HepG2 (cell line): ENCODE data around the gene NIN. TPM values are rescaled to one million over a fixed set of nuclear protein-coding genes. Genes with fewer than 3 reads are reported as not detected.
A peak's percentile ranks its signal among the peaks of the same experiment; 100 is the strongest.

Source experiments
- ETV6 ChIP-seq: sonication (generic); formaldehyde crosslinking; conservative IDR thresholded peaks from 2 replicates; pipeline ENCODE4 v1.4.0; 2020; ENCODE audit warnings: missing genetic modification reagents
- HNRNPH1 ChIP-seq: fragments of 200-400 bp; formaldehyde crosslinking; optimal IDR thresholded peaks from 2 replicates; pipeline ENCODE3; 2017; ENCODE audit warnings: mild to moderate bottlenecking, low read depth, low read length
- HNRNPUL1 ChIP-seq: fragments of 200-400 bp; formaldehyde crosslinking; IDR thresholded peaks from 2 replicates; pipeline ENCODE4 v1.6.1; 2017; ENCODE audit warnings: low read depth, mild to moderate bottlenecking, low read length, moderate library complexity
- JUNB ChIP-seq: sonication (generic); formaldehyde crosslinking; IDR thresholded peaks from 2 replicates; pipeline ENCODE4 v1.8.0; 2022; ENCODE audit warnings: missing genetic modification reagents, mild to moderate bottlenecking, borderline replicate concordance
- KAT2B ChIP-seq: fragments of 150-350 bp; IDR thresholded peaks from 2 replicates; pipeline ENCODE4 v1.6.1; 2014; ENCODE audit warnings: low read depth, low read length, borderline replicate concordance
- KLF12 ChIP-seq: sonication (generic); formaldehyde crosslinking; IDR thresholded peaks from 2 replicates; pipeline ENCODE4 v1.4.0; 2020; ENCODE audit warnings: missing genetic modification reagents, borderline replicate concordance
- LRRFIP1 ChIP-seq: sonication (generic); formaldehyde crosslinking; conservative IDR thresholded peaks from 2 replicates; pipeline ENCODE4 v1.4.0; 2020; ENCODE audit warnings: missing genetic modification reagents
- MIER2 ChIP-seq: IDR thresholded peaks from 2 replicates; pipeline ENCODE4 v1.6.1; 2016; ENCODE audit warnings: missing biosample characterization, missing genetic modification reagents
- MXD1 ChIP-seq: sonication (generic); formaldehyde crosslinking; IDR thresholded peaks from 2 replicates; pipeline ENCODE4 v1.4.0; 2020; ENCODE audit warnings: mild to moderate bottlenecking, missing genetic modification reagents
- NCOA1 ChIP-seq: sonication (generic); formaldehyde crosslinking; IDR thresholded peaks from 2 replicates; pipeline ENCODE4 v1.9.0; 2021; ENCODE audit warnings: missing genetic modification reagents
- NR2F1 ChIP-seq, 2 experiments: fragments of 450-650 bp in 1 of 2; formaldehyde crosslinking in 1 of 2; IDR thresholded peaks; 2 replicates each; pipeline versions ENCODE4 v1.5.0 to v1.6.1; 2016 to 2020; ENCODE audit warnings: mild to moderate bottlenecking in 1 of 2, missing compliant biosample characterization in 1 of 2, missing genetic modification reagents in 1 of 2, moderate library complexity in 1 of 2
- PITX1 ChIP-seq: sonication (generic); formaldehyde crosslinking; IDR thresholded peaks from 2 replicates; pipeline ENCODE4 v1.5.1; 2020; ENCODE audit warnings: mild to moderate bottlenecking, missing genetic modification reagents
- RXRA ChIP-seq: sonication (generic); formaldehyde crosslinking; IDR thresholded peaks from 2 replicates; pipeline ENCODE4 v1.5.1; 2020; ENCODE audit warnings: missing genetic modification reagents
- SMAD9 ChIP-seq: sonication (generic); formaldehyde crosslinking; IDR thresholded peaks from 2 replicates; pipeline ENCODE4 v1.5.1; 2020; ENCODE audit warnings: mild to moderate bottlenecking, missing genetic modification reagents
- SP5 ChIP-seq: IDR thresholded peaks from 2 replicates; pipeline ENCODE4 v1.6.1; 2016; ENCODE audit warnings: low read depth, borderline replicate concordance
- YEATS4 ChIP-seq: sonication (generic); formaldehyde crosslinking; IDR thresholded peaks from 2 replicates; pipeline ENCODE4 v1.4.0; 2020; ENCODE audit warnings: missing genetic modification reagents, borderline replicate concordance
- ZKSCAN8 ChIP-seq: IDR thresholded peaks from 2 replicates; pipeline ENCODE4 v1.6.1; 2016; ENCODE audit warnings: borderline replicate concordance, missing genetic modification reagents, missing compliant biosample characterization
- ZMYM2 ChIP-seq: sonication (generic); formaldehyde crosslinking; IDR thresholded peaks from 2 replicates; pipeline ENCODE4 v1.8.0; 2022; ENCODE audit warnings: mild to moderate bottlenecking, missing genetic modification reagents
- ZNF17 ChIP-seq: sonication (generic); formaldehyde crosslinking; IDR thresholded peaks from 2 replicates; pipeline ENCODE4 v1.5.0; 2020; ENCODE audit warnings: mild to moderate bottlenecking, missing genetic modification reagents
- ZNF569 ChIP-seq: sonication (generic); formaldehyde crosslinking; IDR thresholded peaks from 2 replicates; pipeline ENCODE4 v1.5.0; 2020; ENCODE audit warnings: mild to moderate bottlenecking, missing genetic modification reagents, moderate library complexity, borderline replicate concordance
- ZNF776 ChIP-seq: sonication (generic); formaldehyde crosslinking; IDR thresholded peaks from 2 replicates; pipeline ENCODE4 v1.4.0; 2020; ENCODE audit warnings: mild to moderate bottlenecking, missing genetic modification reagents
- ZSCAN30 ChIP-seq: sonication (generic); formaldehyde crosslinking; IDR thresholded peaks from 2 replicates; pipeline ENCODE4 v1.5.0; 2020; ENCODE audit warnings: mild to moderate bottlenecking, missing genetic modification reagents
- ZSCAN31 ChIP-seq: sonication (generic); formaldehyde crosslinking; IDR thresholded peaks from 2 replicates; pipeline ENCODE4 v1.5.0; 2020; ENCODE audit warnings: low read depth, mild to moderate bottlenecking, missing genetic modification reagents
- polyA plus RNA-seq, 8 experiments: library from polyadenylated mRNA; depleted of rRNA in 3 of 8; stranded (reverse) in 7 of 8; unstranded in 1 of 8; fragments of >200 nt; fragmentation: Illumina TruSeq in 4 of 8; extraction: Trizol in 4 of 8; gene quantifications; 2 replicates each; pipeline versions ENCODE4 v1.2.1 to v1.2.3, GENCODE V29; 2011 to 2016; ENCODE audit warnings: low read depth in 4 of 8, missing spikeins in 1 of 8, mixed read lengths in 1 of 8; ENCODE audit not compliant: insufficient read depth in 1 of 8
- total RNA-seq, 5 experiments: library from RNA; depleted of rRNA; stranded (reverse); fragments of >200 nt; fragmentation: Illumina TruSeq; extraction: Trizol; gene quantifications; 2 replicates each; pipeline ENCODE4 v1.2.3, GENCODE V29; 2016; ENCODE audit warnings: low read depth in 1 of 5
- TF ChIP-seq, protein P1 (sequence below): IDR thresholded peaks from 2 replicates; pipeline ENCODE4 v1.6.1; 2016; ENCODE audit warnings: missing compliant biosample characterization, missing genetic modification reagents, borderline replicate concordance
- TF ChIP-seq, protein P2 (sequence below): sonication (generic); formaldehyde crosslinking; conservative IDR thresholded peaks from 2 replicates; pipeline ENCODE4 v1.8.0; 2022; ENCODE audit warnings: low read depth, missing genetic modification reagents
- TF ChIP-seq, protein P3 (sequence below): IDR thresholded peaks from 2 replicates; pipeline ENCODE4 v1.6.1; 2016; ENCODE audit warnings: missing compliant biosample characterization, missing genetic modification reagents, borderline replicate concordance

The NIN gene
- total and polyA plus RNA-seq, 2 of the 13 experiments (the other 11 are each of a cell fraction or from before 2014, with no cell fraction given), result 2.8 to 9.7 TPM

DNA sequence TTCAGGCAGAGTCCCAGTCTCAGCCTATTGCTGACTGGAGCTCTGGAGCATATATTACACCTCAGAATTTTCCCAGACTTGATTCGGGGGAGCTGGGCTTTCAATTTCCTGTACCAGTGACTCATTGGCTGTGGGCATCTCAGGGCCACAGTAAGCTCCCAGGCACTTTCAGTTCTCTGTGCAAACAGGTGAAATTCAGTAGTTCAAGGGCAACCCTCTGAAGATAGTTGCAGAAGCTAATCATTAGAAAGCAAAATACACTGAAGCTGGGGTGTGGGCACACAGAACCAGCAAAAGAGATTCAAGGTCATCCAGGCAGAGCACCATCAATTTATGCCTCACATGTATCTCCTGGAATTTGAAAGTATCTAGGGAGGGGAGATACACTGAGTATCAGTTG lies 8.1 kb upstream of the NIN start (continued):
- no peak for TF ChIP-seq LRRFIP1 (CRISPR knock-in tag)
- no peak for TF ChIP-seq KLF12 (CRISPR knock-in tag)
- TF ChIP-seq SP5, result no peak
- no peak for TF ChIP-seq ZNF569
- no peak for TF ChIP-seq ZNF776
- TF ChIP-seq ZNF17 (CRISPR knock-in tag), result no peak
- no peak for TF ChIP-seq ETV6 (CRISPR knock-in tag)
- no peak; the same call in 1 of the 2 replicates for TF ChIP-seq JUNB (CRISPR knock-in tag)
- TF ChIP-seq, protein P1, sequence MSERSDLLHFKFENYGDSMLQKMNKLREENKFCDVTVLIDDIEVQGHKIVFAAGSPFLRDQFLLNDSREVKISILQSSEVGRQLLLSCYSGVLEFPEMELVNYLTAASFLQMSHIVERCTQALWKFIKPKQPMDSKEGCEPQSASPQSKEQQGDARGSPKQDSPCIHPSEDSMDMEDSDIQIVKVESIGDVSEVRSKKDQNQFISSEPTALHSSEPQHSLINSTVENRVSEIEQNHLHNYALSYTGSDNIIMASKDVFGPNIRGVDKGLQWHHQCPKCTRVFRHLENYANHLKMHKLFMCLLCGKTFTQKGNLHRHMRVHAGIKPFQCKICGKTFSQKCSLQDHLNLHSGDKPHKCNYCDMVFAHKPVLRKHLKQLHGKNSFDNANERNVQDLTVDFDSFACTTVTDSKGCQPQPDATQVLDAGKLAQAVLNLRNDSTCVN, result no peak
- TF ChIP-seq MIER2 (CRISPR knock-in tag), result 0 out of 2 replicates have a peak, but pooled peaks have one; percentile 21
- no peak for TF ChIP-seq SMAD9 (CRISPR knock-in tag)
- TF ChIP-seq, protein P2, sequence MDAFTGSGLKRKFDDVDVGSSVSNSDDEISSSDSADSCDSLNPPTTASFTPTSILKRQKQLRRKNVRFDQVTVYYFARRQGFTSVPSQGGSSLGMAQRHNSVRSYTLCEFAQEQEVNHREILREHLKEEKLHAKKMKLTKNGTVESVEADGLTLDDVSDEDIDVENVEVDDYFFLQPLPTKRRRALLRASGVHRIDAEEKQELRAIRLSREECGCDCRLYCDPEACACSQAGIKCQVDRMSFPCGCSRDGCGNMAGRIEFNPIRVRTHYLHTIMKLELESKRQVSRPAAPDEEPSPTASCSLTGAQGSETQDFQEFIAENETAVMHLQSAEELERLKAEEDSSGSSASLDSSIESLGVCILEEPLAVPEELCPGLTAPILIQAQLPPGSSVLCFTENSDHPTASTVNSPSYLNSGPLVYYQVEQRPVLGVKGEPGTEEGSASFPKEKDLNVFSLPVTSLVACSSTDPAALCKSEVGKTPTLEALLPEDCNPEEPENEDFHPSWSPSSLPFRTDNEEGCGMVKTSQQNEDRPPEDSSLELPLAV (CRISPR knock-in tag), result no peak
- TF ChIP-seq ZKSCAN8 (CRISPR knock-in tag), result no peak
- TF ChIP-seq ZSCAN30 (CRISPR knock-in tag), result no peak
- no peak for TF ChIP-seq MXD1
- TF ChIP-seq KAT2B, result no peak
- no peak for TF ChIP-seq YEATS4 (CRISPR knock-in tag)
- peak; percentile 59; the same call in 1 of the 2 replicates for TF ChIP-seq RXRA
- TF ChIP-seq ZMYM2, result no peak
- TF ChIP-seq, protein P3, sequence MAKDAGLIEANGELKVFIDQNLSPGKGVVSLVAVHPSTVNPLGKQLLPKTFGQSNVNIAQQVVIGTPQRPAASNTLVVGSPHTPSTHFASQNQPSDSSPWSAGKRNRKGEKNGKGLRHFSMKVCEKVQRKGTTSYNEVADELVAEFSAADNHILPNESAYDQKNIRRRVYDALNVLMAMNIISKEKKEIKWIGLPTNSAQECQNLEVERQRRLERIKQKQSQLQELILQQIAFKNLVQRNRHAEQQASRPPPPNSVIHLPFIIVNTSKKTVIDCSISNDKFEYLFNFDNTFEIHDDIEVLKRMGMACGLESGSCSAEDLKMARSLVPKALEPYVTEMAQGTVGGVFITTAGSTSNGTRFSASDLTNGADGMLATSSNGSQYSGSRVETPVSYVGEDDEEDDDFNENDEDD, result no peak
- peak; percentile 29 to 65; a peak in 1 of 4 replicates for TF ChIP-seq NR2F1 (CRISPR knock-in tag; IDR thresholded peaks at IDR 0.05)
- TF ChIP-seq NCOA1 (CRISPR knock-in tag), result no peak
- TF ChIP-seq HNRNPUL1, result no peak
- peak; percentile 41; the same call in 1 of the 2 replicates for TF ChIP-seq PITX1 (CRISPR knock-in tag)
- TF ChIP-seq ZSCAN31, result no peak
- TF ChIP-seq HNRNPH1, result no peak
